GM06990 (cell line): ENCODE data around the gene PERCC1.
A peak's percentile ranks its signal among the peaks of the same experiment; 100 is the strongest.

ENCODE experiments used
- DNase-seq: peaks from one replicate; pipeline ENCODE4 v3.0.0-alpha.2; 2011; ENCODE audit not compliant: insufficient read length; ENCODE audit errors: extremely low read depth
- H3K27me3 ChIP-seq: replicated peaks from 2 replicates; pipeline ENCODE4 v1.6.0; 2011; ENCODE audit warnings: low read length; ENCODE audit not compliant: control insufficient read depth, insufficient read depth
- H3K36me3 ChIP-seq: 2 replicates; pipeline ENCODE4 v1.5.1; 2011; ENCODE audit warnings: low read length; ENCODE audit not compliant: control insufficient read depth, insufficient read depth
- H3K4me3 ChIP-seq: replicated peaks from 2 replicates; pipeline ENCODE4 v1.5.1; 2011; ENCODE audit warnings: low read depth, mild to moderate bottlenecking, control low read depth, low read length
- CTCF ChIP-seq: IDR thresholded peaks from 2 replicates; pipeline ENCODE4 v1.5.1; 2011; ENCODE audit warnings: low read length, control low read depth, mild to moderate bottlenecking, inconsistent platforms; ENCODE audit not compliant: insufficient read depth, poor library complexity, severe bottlenecking

The PERCC1 gene

GRCh38 chr16:1456951-1457350, 26.1 kb downstream of the PERCC1 start:
- no peak overlapping the region for H3K4me3 ChIP-seq
- H3K27me3 ChIP-seq, result no peaks in the 10 kb centered on the region
- no peak for DNase-seq
- no peak for TF ChIP-seq CTCF
- peaks cover 22% of the 10 kb centered on the region for H3K36me3 ChIP-seq

- peaks cover 20% of the 10 kb centered on the region for H3K36me3 ChIP-seq
These were observed 26.8 kb downstream of the PERCC1 start for GRCh38 chr16:1457489-1458245.

GRCh38 chr16:1458336-1458976, 27.6 kb downstream of the PERCC1 start:
- no peak for TF ChIP-seq CTCF
- no peaks in the 10 kb centered on the region for H3K27me3 ChIP-seq
- H3K4me3 ChIP-seq, result no peak overlapping the region
- no peak for DNase-seq
- peaks cover 17% of the 10 kb centered on the region for H3K36me3 ChIP-seq

More at GRCh38 chr16:1457489-1458245, 26.8 kb downstream of the PERCC1 start:
- TF ChIP-seq CTCF, result no peak
- Histone ChIP-seq H3K27me3 (no peaks in the 10 kb centered on the region), H3K4me3 (no peak overlapping the region)
- DNase-seq, result no peak

- no peaks in the 10 kb centered on the region for H3K27me3 ChIP-seq
- peak; percentile 75 for DNase-seq
- H3K4me3 ChIP-seq, result no peak overlapping the region; the same call in 1 of the 2 replicates
- H3K36me3 ChIP-seq, result peaks cover 15% of the 10 kb centered on the region
- TF ChIP-seq CTCF, result no peak
These were observed 28.1 kb downstream of the PERCC1 start for GRCh38 chr16:1458977-1459341.

- TF ChIP-seq CTCF, result no peak
- DNase-seq, result peak; percentile 8
- Histone ChIP-seq H3K36me3 (peaks cover 15% of the 10 kb centered on the region), H3K4me3 (no peak overlapping the region), H3K27me3 (no peaks in the 10 kb centered on the region)
These were observed 29.1 kb downstream of the PERCC1 start for GRCh38 chr16:1459967-1460366.
